Panc1 (cell line): ENCODE measurements around the gene KDM4B. TPM values are rescaled to one million over a fixed set of nuclear protein-coding genes. Genes with fewer than 3 reads are reported as not detected.

Source experiments
- ATAC-seq: fragments of 200-7000 bp; cut with Tn5 transposase; 2 replicates; pipeline ENCODE4 v1.9.1; 2020; ENCODE audit warnings: mild to moderate bottlenecking, moderate library complexity
- BruUV-seq: library from RNA; stranded (reverse); fragments of 400-500 nt; replicated peaks from 2 replicates; lab custom pipeline; 2021; lab: Mats Ljungman, UMichigan
- CTCF ChIA-PET: fragments of 300-600 bp; sonication (Branson Sonifier 250); formaldehyde crosslinking; loops from one replicate; lab custom pipeline; 2022; ENCODE audit warnings: antibody characterized with exemption; lab: Charles Lee
- POLR2A ChIA-PET: fragments of 300-600 bp; sonication (Branson Sonifier 250); formaldehyde crosslinking; loops from one replicate; lab custom pipeline; 2022; ENCODE audit warnings: antibody characterized with exemption; lab: Charles Lee
- DNase-seq: peaks from one replicate; pipeline ENCODE4 v3.0.0-alpha.2; 2010; ENCODE audit warnings: low read depth, low spot score
- H3K27ac ChIP-seq: 2 replicates; pipeline ENCODE4 v1.5.1; 2011; ENCODE audit warnings: mild to moderate bottlenecking, low read length, inconsistent platforms
- H3K27me3 ChIP-seq: fragments of 200-500 bp; sonication (Bioruptor generic); 2 replicates; pipeline ENCODE4 v1.6.0; 2014; ENCODE audit warnings: low read length, inconsistent platforms; ENCODE audit not compliant: control insufficient read depth, insufficient read depth
- H3K36me3 ChIP-seq: fragments of 200-500 bp; sonication (Bioruptor generic); 2 replicates; pipeline ENCODE4 v1.5.1; 2014; ENCODE audit warnings: inconsistent platforms, mild to moderate bottlenecking, low read length, moderate library complexity; ENCODE audit not compliant: control insufficient read depth, insufficient read depth
- H3K4me1 ChIP-seq: 2 replicates; pipeline ENCODE4 v1.5.1; 2011; ENCODE audit warnings: inconsistent platforms, mild to moderate bottlenecking, low read length, moderate library complexity; ENCODE audit not compliant: control insufficient read depth, insufficient read depth
- H3K4me3 ChIP-seq, 2 experiments: 2 replicates each; pipeline ENCODE4 v1.5.1; 2011 to 2012; ENCODE audit warnings: low read depth in 2 of 2, low read length in 2 of 2, mild to moderate bottlenecking in 2 of 2, inconsistent platforms in 1 of 2, moderate library complexity in 1 of 2
- H3K9me3 ChIP-seq: fragments of 200-500 bp; sonication (Bioruptor generic); 2 replicates; pipeline ENCODE4 v1.5.1; 2014; ENCODE audit warnings: low read depth, mild to moderate bottlenecking, inconsistent platforms, low read length, moderate library complexity; ENCODE audit not compliant: control insufficient read depth, insufficient read depth
- POLR2AphosphoS5 ChIP-seq: IDR thresholded peaks from 2 replicates; pipeline ENCODE4 v1.6.1; 2012; ENCODE audit warnings: mild to moderate bottlenecking, low read depth, low read length, moderate library complexity
- SIN3A ChIP-seq: IDR thresholded peaks from 2 replicates; pipeline ENCODE4 v1.6.1; 2012; ENCODE audit warnings: low read depth, mild to moderate bottlenecking, low read length, moderate library complexity, borderline replicate concordance; ENCODE audit not compliant: insufficient read depth
- TCF7L2 ChIP-seq: IDR thresholded peaks from 2 replicates; pipeline ENCODE4 v1.6.1; 2011; ENCODE audit warnings: mild to moderate bottlenecking, low read depth, low read length, inconsistent platforms
- in situ Hi-C: cut with HindIII; loops from 2 replicates; pipeline ENCODE4 v1.10.0; 2016; ENCODE audit warnings: low sequenced_read_pairs, low pct_unique_long_range_greater_than_20kb
- intact Hi-C: fragments of 100-400 bp; cut with micrococcal nuclease; formaldehyde crosslinking; loops from one replicate; pipeline ENCODE4 v1.10.0; 2022; ENCODE audit not compliant: unreplicated experiment
- total RNA-seq: library from RNA; stranded (reverse); gene quantifications from one replicate; pipeline ENCODE4 v1.2.1, GENCODE V29; 2021; ENCODE audit not compliant: unreplicated experiment
- TF ChIP-seq, protein P1 (sequence below): fragments of 450-650 bp; IDR thresholded peaks from 2 replicates; pipeline ENCODE4 v1.5.1; 2017; ENCODE audit warnings: mild to moderate bottlenecking
- TF ChIP-seq, protein P2 (sequence below), 2 experiments: IDR thresholded peaks; 2 replicates each; pipeline ENCODE4 v1.6.1; 2011 to 2012; ENCODE audit warnings: low read depth in 2 of 2, control low read depth in 1 of 2, low read length in 1 of 2, mild to moderate bottlenecking in 1 of 2, moderate library complexity in 1 of 2; ENCODE audit not compliant: insufficient read depth in 1 of 2

KDM4B gene
- total RNA-seq, 1 experiment from 2014 or later, result 18.4 TPM

DNA sequence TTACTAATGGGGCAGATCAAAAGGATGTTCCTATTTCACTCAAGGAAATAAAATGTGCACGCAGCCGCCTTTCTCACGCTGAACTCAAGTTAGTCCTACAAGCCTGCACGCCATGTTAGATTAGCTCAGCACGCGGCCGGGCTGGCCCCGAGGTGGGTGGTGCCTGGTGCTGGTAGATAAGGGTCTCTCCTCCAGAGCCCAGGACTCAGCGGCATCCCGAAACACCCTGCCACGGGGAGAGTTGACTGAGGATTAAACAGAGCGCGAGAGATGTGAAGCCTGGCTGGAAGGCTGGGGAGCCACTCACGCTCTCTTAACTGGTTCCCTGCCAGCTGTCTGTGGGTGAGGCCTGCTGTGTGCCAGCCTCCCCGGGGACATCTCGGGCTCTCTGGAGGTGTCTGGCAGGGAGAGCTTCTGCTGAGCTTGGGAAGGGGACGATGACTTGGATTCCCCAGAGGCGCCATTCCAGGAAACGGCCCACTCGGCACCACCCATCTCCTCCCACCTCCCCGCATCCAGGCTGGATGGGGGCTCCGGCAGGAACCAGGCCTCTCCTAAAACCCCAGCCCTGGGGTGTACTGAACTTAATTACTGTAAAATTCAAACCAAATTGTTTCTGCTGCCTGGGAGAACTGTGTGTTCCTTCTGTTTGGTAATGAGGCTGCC lies 122.2 kb downstream of the KDM4B start:
- TF ChIP-seq, protein P1, sequence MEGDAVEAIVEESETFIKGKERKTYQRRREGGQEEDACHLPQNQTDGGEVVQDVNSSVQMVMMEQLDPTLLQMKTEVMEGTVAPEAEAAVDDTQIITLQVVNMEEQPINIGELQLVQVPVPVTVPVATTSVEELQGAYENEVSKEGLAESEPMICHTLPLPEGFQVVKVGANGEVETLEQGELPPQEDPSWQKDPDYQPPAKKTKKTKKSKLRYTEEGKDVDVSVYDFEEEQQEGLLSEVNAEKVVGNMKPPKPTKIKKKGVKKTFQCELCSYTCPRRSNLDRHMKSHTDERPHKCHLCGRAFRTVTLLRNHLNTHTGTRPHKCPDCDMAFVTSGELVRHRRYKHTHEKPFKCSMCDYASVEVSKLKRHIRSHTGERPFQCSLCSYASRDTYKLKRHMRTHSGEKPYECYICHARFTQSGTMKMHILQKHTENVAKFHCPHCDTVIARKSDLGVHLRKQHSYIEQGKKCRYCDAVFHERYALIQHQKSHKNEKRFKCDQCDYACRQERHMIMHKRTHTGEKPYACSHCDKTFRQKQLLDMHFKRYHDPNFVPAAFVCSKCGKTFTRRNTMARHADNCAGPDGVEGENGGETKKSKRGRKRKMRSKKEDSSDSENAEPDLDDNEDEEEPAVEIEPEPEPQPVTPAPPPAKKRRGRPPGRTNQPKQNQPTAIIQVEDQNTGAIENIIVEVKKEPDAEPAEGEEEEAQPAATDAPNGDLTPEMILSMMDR, result no peak
- no peak for TF ChIP-seq POLR2AphosphoS5
- TF ChIP-seq SIN3A, result no peak
- TF ChIP-seq TCF7L2, result no peak
- CTCF ChIA-PET, result no interaction called here
- no peak overlapping the region for H3K4me3 ChIP-seq
- ATAC-seq, result no peak
- H3K9me3 ChIP-seq, result no peaks in the 10 kb centered on the region
- H3K27ac ChIP-seq, result no peak overlapping the region
- no peak for DNase-seq
- BruUV-seq, result no TSS peak
- intact Hi-C loops (no loop called here), in situ Hi-C loops (no loop called here)
- no peaks in the 10 kb centered on the region for H3K36me3 ChIP-seq
- H3K27me3 ChIP-seq, result no peaks in the 10 kb centered on the region
- POLR2A ChIA-PET, result no interaction called here
- H3K4me1 ChIP-seq, result no peaks in the 10 kb centered on the region

DNA sequence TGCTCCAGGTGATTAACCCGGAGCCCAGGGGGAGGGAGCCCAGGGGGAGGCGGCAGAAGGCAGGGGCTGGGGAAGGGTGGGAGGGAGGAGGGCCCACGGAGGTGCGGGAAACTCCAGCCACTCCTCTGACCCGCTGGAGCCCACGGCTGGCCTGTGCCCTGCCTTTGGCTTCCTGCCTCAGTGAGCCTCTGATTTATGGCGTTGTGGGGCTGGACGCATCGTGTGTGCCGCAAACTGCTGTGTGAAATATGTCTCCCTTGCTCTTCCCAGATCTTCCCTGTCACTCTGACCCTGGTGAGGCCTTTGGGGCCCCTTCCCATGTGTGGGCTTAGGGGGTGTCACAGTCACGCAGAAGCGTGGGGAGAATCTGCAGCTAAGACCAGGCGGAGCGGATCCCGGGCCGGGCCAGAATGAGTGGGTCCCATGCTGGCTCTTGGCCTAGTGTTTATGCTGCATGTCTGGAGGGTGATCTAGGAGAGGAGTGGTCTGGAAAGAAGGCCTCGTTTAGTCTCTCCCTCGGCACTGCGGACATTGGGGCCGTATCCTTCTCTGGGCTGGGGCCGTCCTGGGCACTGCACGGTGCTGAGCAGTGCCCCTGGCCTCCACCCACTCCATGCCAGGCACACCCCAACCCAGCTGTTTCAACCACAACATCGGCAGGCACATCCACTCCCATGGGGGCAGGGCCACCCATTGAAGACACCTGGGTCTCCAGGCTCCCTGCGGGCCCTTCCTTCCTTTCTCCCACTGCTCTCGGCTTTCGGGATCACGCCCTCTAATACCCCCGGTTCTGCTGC lies 123.0 kb downstream of the KDM4B start:
- ATAC-seq (no peak), DNase-seq (no peak)

More for the DNA sequence above, 123.0 kb downstream of the KDM4B start:
- no peaks in the 10 kb centered on the region for H3K27me3 ChIP-seq
- in situ Hi-C loops, result no loop called here
- H3K27ac ChIP-seq, result no peak overlapping the region
- H3K9me3 ChIP-seq, result no peaks in the 10 kb centered on the region
- intact Hi-C loops, result no loop called here
- no peak overlapping the region for H3K4me3 ChIP-seq
- BruUV-seq, result no TSS peak
- no peaks in the 10 kb centered on the region for H3K4me1 ChIP-seq
- TF ChIP-seq, protein P1, result no peak
- TF ChIP-seq, protein P2, sequence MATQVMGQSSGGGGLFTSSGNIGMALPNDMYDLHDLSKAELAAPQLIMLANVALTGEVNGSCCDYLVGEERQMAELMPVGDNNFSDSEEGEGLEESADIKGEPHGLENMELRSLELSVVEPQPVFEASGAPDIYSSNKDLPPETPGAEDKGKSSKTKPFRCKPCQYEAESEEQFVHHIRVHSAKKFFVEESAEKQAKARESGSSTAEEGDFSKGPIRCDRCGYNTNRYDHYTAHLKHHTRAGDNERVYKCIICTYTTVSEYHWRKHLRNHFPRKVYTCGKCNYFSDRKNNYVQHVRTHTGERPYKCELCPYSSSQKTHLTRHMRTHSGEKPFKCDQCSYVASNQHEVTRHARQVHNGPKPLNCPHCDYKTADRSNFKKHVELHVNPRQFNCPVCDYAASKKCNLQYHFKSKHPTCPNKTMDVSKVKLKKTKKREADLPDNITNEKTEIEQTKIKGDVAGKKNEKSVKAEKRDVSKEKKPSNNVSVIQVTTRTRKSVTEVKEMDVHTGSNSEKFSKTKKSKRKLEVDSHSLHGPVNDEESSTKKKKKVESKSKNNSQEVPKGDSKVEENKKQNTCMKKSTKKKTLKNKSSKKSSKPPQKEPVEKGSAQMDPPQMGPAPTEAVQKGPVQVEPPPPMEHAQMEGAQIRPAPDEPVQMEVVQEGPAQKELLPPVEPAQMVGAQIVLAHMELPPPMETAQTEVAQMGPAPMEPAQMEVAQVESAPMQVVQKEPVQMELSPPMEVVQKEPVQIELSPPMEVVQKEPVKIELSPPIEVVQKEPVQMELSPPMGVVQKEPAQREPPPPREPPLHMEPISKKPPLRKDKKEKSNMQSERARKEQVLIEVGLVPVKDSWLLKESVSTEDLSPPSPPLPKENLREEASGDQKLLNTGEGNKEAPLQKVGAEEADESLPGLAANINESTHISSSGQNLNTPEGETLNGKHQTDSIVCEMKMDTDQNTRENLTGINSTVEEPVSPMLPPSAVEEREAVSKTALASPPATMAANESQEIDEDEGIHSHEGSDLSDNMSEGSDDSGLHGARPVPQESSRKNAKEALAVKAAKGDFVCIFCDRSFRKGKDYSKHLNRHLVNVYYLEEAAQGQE (IDR thresholded peaks at IDR 0.05; ENCODE audit: insufficient read depth in 1 of 2, low read depth in 2 of 2, low read length in 1 of 2), result no peak
- TF ChIP-seq SIN3A (no peak), TCF7L2 (no peak)
- CTCF ChIA-PET, result no interaction called here
- POLR2A ChIA-PET, result no interaction called here
- H3K36me3 ChIP-seq, result no peaks in the 10 kb centered on the region
